Measurements from ENCODE around the gene PAX5. TPM values are rescaled to one million over a fixed set of nuclear protein-coding genes. Genes with fewer than 3 reads are reported as not detected.

PAX5 gene
- total RNA-seq, 1 donor from 2014 or later: not detected

DNA sequence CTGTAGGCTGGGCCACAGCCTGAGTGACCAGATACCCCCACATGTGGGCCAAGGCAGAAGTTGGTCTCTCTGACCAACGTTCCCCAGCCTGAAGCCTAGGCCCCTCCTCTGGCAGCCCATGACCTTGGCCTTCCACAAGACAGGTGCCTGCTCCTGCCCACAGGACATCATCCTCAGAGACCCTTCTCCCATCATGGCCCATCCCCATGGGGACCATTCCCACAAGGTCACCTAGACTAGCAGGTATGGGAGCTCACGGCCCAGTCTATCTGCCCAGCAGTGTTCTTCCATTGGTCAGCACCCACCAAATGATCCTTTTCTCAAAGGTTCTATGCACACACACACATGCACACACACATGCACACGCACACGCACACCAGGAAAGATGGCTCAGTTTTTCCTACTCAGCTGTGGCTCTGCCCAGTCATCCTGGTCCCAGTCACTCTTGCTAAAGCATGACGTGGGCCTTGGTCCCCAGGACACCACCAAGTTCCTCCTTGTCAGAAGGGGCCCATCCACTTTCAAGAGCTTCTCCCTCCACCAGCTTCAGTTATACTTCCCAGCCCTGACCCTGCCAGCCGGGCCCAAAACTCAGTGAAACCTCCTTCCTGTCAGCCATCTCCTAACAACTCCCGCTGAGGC, 65.4 kb downstream of the PAX5 start:
- DNase-seq (ENCODE audit: low spot score): no peak
- intact Hi-C loops (cut with DNase I): no loop called here

DNA sequence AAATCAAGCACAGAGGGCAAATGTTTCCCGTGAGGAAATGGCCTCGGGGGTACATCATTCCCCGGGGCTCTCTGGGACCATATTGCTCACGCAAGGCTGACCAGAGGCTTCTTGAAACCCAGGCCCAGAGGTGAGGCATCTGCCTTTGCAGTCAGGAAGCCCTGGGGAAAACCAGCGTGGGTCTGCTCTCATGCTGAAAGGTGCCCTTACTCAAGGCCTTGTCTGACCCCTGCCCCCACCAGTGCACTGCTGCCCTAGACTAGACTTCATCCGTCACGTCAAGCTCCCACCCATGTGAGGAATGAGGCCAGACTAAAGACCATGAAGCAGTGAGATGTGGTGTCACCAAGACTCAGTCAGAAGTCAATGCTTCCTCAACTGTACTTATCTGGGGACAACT, 66.1 kb downstream of the PAX5 start:
- no peak for DNase-seq (ENCODE audit: low spot score)
- intact Hi-C loops (cut with DNase I): no loop called here

DNA sequence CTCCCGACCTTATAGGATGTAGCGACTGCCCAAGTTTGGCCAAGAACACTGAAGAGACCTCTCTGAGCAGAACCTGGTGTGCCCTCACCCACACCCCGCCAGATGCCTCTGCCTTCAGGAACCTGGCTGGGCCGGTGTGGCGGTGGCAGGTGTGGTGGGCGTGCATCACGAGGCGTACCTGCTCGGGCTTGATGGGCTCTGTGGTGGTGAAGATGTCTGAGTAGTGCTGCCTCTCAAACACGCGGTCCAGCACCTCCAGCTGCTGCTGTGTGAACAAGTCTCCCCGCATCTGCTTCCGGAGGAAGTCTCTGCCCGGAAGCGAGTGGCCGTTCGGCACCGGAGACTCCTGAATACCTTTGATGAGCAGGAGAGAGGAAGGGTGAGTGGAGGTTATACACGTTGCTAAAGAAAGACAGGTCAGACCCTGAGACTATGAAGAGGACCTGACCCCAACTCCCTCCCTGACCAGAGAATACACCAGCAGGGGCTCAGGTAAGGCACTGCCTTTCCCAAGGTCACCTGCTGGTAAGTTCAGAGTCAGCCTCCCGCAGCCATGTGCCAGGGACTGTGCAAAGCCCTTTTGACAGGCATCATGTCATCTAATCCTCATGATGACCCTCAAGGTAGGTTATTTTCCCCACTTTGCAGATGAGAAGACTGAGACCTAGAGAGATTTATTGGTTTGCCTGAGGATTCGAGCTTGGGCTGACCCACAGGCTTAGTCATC, 67.5 kb downstream of the PAX5 start:
- intact Hi-C loops (cut with DNase I): no loop called here
- DNase-seq (ENCODE audit: low spot score): no peak

DNA sequence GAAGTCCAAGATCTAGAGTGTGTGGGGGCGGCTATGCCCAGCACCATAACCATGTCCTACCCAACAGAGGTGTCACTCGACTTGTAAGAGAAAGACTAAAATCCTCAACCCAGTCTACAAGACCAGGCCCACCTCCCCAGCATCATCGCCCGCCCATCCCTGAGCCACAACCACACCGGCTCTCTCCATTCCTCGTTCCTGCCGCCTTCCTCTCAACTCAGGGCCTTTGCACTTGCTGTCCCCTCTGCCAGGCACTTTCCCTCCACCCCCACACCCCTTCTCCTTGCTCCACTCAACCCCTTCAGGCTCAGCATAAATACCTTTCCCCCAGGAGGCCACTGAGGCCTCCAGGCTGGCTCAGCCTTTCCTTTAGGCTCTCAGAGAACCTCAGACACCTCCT, 69.3 kb downstream of the PAX5 start:
- intact Hi-C loops (cut with DNase I): no loop called here
- DNase-seq (ENCODE audit: low spot score): no peak

DNA sequence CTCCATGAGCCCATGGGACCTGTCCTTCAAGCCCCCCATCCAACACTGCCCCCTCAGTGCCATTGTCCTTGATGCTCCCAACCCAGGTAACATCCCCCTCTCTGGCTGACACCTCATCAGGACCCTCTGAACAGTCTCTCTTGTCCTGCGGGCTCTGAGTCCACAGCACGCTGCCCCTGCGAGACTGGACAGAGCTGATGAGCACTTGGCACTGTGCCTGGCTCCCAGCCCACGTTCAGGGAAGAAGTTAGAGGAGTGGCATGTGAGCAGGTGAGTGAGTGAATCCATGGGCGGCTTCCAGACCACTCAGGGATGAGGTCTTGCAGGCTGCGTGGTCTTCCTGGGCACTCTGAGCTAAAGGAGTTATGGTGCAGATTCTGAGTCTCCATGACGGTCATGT, 70.7 kb downstream of the PAX5 start:
- intact Hi-C loops (cut with DNase I): no loop called here
- peak; percentile 36 for DNase-seq (ENCODE audit: low spot score)

DNA sequence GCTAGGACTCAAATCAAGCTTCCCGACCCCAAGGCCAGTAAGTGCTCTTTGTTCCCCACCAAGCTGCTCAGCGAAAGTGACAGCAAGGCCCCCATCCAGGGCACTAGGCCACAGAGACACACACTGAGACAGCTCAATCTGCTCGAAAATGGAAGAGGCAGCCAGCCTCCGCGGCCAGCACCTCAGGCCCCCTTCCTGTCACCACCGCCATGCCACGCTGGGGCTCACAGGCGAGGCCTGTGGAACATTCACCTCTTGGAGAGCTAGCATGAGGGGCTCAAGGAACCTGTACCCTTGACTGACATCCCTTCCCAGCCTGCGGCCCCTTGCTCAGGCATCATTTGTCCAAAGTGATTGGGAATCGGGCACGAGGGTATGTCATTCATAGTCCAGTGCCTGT, 71.4 kb downstream of the PAX5 start:
- intact Hi-C loops (cut with DNase I): no loop called here
- DNase-seq (ENCODE audit: low spot score): no peak

DNA sequence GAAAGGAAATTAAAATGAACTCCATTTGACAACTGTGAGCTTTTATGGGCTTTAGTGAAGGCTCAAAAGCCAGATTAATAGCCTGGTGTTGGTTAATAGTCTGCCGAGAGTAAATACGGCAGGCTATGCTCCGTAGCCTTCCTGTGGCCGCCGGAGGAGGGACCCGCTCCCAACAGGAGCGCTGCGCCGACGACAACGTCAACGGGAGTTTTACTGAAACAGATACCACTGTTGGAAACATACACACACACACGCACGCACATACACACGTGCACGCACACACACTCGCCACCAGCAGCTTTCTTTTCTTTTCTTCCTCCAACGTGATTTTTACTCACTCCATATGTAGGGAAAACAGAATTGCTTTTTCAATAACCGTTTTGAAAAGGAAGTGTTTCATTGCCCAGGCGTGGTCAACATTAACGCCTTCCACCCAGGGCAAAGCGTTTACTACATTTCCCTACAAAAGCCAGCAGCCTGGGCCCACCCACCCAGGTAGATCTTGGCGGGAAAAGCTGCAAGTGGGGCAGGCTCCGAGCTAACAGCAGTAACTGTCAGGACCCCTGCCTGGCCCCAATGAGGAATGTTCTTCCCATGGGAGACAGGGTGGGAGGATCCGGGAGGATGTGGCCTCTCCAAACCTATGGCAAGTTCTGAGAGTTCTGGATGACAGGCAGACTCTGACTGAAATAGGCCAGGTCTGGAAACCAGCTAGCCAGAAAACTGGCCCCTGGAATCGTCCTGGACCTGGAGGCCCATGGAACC, 72.3 kb downstream of the PAX5 start:
- intact Hi-C loops (cut with DNase I): no loop called here
- DNase-seq (ENCODE audit: low spot score): peak; percentile 59

DNA sequence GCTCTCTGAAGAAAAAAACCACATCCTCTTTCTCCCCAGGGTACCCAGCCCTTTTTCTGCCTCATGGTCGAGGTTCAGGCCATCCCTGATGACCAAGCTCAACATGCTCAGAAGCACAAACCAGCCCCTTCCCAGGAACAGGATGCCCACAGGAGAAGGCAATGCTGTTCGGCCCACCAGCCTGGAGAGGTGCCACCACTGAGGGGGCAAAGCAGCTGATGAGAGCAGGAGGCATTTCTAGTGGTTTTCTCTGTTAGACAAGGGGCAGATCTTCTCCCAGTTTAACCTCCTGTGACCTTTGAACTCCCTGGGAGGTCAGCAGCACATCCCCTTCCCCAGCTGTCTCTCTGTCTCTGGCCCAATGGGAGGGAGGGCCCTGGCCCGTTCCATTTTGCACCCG, 73.0 kb downstream of the PAX5 start:
- intact Hi-C loops (cut with DNase I): no loop called here

DNA sequence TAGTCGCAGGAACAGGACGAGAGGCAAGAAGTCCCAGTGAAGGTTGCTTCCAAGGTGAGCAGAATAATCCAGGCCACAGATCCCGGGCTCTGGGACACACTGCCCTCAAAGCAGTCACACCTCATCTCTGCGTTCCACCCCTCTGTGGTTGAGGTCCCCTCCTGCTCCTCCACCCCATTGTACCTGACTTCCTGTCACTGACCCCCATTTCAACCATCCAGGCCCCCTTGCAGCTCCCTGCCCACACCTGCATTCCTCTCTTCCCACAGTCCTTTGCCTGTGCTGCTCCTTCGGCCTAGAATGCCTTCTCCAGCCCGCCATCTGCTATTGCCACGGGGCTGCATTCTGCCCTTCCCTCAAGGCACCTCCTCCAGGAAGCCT, 73.5 kb downstream of the PAX5 start:
- intact Hi-C loops (cut with DNase I): no loop called here

More for the DNA sequence above, 73.0 kb downstream of the PAX5 start:
- peak; percentile 55 for DNase-seq (ENCODE audit: low spot score)

DNA sequence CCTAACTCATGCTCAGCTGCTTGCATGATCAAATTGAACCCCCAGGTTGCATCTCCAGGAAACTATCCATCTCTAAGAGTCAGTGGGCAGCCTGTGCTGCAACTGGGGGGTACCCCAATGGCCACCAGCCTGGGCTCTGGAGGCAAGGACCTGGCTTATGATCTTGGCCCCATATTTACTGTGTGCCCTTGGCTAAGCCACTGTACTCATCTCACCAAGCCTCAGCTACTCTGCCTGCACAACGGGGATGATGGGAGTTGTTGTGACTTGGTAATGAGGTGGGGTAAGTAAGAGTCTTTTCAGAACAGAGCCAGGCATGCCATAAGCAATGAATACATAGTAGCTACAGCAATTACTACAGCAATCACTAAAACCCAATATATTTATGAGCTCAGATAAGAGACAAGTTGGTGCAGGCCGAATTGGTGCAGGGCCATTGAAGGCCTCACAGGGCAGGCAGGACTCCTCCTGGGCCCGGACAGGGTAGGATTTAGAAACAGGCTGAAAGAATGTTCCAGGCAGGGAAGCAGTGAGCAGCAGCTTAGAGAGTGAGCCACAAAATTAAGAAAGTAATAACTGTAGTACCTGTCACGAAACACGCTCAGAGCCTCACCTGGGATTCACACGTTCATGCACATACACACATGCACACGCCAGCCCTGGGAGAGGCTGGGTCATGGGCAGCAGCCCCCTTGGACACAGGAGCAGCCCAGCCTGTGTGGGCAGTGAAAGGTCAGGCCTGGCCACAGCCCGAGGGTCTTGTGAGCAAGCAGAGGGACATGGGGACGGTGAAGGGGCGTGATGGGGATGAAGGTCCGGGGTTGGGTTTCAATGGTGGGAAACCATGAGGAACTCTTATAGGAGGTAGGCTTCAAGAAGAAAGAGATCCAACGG, 74.1 kb downstream of the PAX5 start:
- intact Hi-C loops (cut with DNase I): no loop called here
- DNase-seq (ENCODE audit: low spot score): peak; percentile 39

More for the DNA sequence above, 73.5 kb downstream of the PAX5 start:
- DNase-seq (ENCODE audit: low spot score): no peak

DNA sequence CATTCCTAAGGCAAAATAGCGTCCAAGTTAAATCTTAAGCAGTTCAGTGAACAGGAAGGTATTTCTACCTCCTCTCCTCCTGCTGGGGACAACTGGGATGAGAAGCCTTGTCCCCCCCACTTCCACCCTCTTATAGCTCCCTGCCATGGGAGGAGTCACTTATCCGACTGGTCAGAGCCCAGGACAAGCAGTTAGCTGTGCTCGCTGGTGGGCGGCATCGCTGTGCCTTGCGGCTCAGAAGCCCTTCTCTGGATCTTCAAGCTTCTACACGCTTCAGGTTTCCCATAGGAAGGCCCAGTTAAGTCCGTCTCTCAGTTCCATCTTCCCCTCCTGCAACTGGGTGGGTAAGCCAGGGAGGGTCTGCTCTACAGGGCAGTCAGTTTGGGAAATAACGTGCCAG, 77.2 kb downstream of the PAX5 start:
- intact Hi-C loops (cut with DNase I): no loop called here
- peak; percentile 68 for DNase-seq (ENCODE audit: low spot score)

DNA sequence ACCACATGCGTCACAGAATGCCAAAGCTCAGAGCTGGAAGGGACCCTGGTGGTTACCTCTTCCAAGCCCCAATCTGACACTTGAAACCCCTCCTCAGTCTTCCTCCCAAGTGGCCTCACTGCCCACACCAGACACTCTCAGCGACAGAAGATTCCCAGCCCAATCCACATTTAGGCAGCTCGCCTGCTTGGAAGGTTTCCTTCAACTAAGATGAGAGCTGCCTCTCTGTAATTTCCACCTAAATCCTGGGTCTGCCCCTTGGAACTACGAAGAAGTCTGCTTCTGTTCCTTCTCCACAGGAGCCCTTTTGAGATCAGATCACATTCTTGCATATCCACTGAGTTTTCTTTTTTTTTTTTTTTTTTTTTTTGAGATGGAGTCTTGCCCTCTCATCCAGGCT, 83.7 kb downstream of the PAX5 start:
- intact Hi-C loops (cut with DNase I): no loop called here
- DNase-seq (ENCODE audit: low spot score): peak; percentile 46

DNA sequence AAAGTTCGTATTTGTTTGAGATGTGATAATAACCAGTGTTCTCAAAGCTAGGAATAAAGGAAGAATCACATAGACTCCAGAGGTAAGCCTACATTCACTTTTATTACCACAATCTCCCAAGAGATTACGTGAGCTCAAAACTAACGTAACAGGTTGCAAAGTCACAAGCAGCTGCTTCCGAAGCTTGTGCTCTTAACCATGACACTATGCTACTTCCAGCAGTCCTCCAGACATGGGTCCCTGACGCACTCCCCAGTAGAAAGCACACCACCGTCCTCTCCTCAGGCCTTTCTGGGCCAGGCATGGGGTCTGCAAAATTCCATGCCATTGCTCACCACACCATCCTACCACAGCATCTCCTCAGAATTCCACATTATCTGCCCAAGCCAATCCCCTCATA, 84.6 kb downstream of the PAX5 start:
- intact Hi-C loops (cut with DNase I): no loop called here
- no peak for DNase-seq (ENCODE audit: low spot score)

DNA sequence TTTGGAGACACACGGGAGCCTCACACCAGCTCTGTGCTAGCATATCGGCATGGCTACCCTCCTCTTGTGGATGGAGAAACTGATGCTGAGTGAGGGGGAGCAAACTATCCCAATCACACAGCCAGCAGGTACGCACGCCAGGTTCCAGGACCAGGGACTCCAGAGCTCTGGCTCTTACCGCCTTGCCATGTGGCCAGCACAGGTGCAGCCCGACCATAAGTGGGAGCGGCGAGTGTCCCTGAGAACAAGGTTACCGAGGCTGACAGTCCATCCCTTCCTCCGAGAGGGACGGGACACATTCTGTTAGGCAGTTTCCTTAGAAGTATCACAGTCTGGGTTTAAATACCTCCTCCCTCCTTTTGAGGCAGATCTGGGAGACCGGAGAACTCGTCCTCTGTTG, 86.0 kb downstream of the PAX5 start:
- DNase-seq (ENCODE audit: low spot score): peak; percentile 26
- intact Hi-C loops (cut with DNase I): no loop called here

DNA sequence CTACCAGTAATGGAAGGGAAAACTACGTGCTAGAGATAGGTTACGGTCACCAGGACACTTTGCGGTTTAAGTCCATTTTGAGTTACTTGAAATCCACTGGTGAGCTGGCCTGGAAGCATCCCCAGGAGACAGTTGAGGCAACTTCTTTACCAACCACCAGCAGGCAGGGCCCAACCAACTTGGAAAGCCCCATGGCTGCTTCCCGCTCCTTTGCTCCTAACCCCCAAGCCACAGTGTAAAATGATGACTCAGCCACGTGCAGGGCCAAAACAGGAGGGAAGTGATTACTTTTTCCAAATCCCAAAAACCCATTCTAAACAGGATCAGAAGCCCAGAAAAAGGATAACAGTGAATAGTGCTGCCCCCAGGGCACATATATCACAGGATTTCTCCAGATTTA, 87.4 kb downstream of the PAX5 start:
- DNase-seq (ENCODE audit: low spot score): peak; percentile 27
- intact Hi-C loops (cut with DNase I): no loop called here

DNA sequence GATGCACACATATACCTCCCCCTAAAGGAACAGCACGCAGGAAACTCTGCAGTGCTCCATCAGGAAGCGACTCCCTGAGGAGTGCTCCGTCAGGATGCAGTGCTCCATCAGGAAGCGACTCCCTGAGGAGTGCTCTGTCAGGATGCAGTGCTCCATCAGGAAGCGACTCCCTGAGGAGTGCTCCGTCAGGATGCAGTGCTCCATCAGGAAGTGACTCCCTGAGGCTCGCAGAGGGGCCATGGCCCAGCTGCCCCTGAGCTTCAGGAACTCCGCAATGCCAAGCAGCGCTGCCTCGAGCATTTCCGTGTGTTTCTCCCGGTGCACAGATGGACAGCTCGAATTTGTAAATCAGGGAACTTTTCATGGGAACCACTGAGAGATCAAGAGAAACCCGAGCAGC, 88.1 kb downstream of the PAX5 start:
- intact Hi-C loops (cut with DNase I): no loop called here
- no peak for DNase-seq (ENCODE audit: low spot score)

DNA sequence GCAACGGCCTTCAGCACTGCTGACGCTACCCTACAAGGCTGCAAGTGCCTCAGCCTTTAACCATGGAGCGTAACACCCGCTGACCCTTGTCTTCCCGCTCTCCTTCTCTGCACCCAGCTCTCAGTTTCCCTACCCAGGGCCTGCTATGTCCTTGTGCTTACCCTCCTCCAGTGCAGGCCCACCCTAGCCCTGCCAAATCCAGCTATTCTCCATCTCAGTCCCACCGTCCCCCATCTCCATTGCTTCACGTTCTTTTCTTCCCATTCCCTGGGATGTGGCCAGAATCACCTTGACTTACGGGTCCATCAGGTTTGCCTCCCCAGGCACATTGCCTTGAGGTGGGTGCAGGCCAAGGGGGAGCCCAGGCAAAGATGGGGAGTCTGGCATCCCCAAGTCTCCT, 91.2 kb downstream of the PAX5 start:
- DNase-seq (ENCODE audit: low spot score): peak; percentile 54
- intact Hi-C loops (cut with DNase I): no loop called here

DNA sequence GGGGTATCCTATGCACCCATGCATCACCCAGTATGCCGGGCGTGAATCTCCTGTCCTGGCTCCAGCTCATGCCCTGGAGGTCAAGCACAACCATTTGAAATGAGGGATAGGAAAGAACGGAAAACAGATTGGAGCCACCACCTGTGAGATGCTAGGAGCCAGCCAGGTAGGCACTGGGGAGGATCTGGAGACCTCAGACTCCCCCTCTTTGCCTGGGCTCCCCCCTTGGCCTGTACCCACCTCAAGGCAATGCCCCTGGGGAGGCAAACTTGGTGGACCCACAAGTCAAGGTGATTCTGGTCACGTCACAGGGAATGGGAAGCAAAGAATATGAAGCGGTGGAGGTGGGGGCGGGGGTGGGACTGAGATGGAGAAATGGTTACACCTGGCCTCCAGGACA, 92.6 kb downstream of the PAX5 start:
- intact Hi-C loops (cut with DNase I): no loop called here

DNA sequence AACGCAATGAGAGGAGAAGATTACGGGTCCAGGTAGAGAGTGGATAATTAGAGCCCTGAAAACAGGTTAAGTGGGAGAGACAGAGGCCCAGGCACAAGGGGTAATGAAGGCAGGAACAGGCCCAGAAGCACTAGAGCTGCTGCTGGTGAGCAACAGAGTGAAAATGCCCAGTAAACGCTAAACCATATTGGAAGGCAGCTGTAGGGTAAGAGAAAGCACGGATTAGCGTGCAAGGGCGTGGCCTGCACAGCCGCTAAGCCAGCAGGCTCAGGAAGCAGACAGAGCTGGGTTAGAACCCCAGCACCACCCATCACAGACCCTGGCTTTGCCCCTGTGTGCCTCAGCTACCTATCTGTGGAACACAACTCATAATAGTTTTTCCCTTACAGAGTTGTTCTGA, 93.2 kb downstream of the PAX5 start:
- intact Hi-C loops (cut with DNase I): no loop called here
- no peak for DNase-seq (ENCODE audit: low spot score)

More for the DNA sequence above, 92.6 kb downstream of the PAX5 start:
- DNase-seq (ENCODE audit: low spot score): no peak

DNA sequence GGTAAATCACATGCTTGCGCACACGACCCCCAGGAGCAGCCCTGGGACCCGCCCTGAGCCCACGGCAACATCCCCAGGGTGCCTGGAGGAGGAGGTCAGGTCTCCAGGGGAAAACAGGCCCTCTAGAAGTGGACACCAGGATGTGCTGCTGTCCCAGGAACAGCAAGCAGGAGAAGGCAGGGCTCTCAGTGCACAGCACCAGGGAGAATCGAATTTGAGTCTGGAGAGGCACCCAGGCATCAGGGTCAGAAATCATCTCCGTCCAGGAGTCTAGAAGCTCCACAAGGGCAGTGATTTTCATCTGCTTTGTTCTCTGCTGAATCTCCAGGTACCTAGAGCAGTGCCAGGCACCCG, 93.6 kb downstream of the PAX5 start:
- DNase-seq (ENCODE audit: low spot score): no peak
- intact Hi-C loops (cut with DNase I): no loop called here

Measured in cardiac septum (tissue), 1 donor.